Fibroblast of lung (primary cell): ENCODE measurements around the gene DPH7. TPM values are rescaled to one million over a fixed set of nuclear protein-coding genes. Genes with fewer than 3 reads are reported as not detected.

Source experiments
- DNase-seq, 2 donors: peaks; one replicate each; pipeline versions ENCODE4 v3.0.0 to v3.0.0-alpha.2; 2010; ENCODE audit warnings: low read depth in 2 of 2
- H2AFZ ChIP-seq: 2 replicates; pipeline ENCODE4 v1.5.1; 2012; ENCODE audit warnings: low read length, control low read depth, inconsistent platforms
- H3K27ac ChIP-seq: 2 replicates; pipeline ENCODE4 v1.5.1; 2011; ENCODE audit warnings: low read length, control low read depth; ENCODE audit not compliant: insufficient read depth
- H3K27me3 ChIP-seq: 2 replicates; pipeline ENCODE4 v1.5.1; 2011; ENCODE audit warnings: mild to moderate bottlenecking, low read length; ENCODE audit not compliant: control insufficient read depth, insufficient read depth
- H3K36me3 ChIP-seq: 2 replicates; pipeline ENCODE4 v1.5.1; 2011; ENCODE audit warnings: low read length; ENCODE audit not compliant: control insufficient read depth, insufficient read depth
- H3K4me1 ChIP-seq: 2 replicates; pipeline ENCODE4 v1.5.1; 2011; ENCODE audit warnings: low read length; ENCODE audit not compliant: control insufficient read depth, insufficient read depth; ENCODE audit errors: extremely low read depth
- H3K4me2 ChIP-seq: 2 replicates; pipeline ENCODE4 v1.5.1; 2011; ENCODE audit warnings: low read length, control low read depth; ENCODE audit not compliant: insufficient read depth; ENCODE audit errors: extremely low read depth
- H3K4me3 ChIP-seq, 4 experiments: fragments of 200-600 bp in 1 of 4; sonication (generic) in 1 of 4; replicated peaks in 1 of 4; 2 replicates each; pipeline ENCODE4 v1.5.1; 2011 to 2016; ENCODE audit warnings: low read length in 4 of 4, low read depth in 3 of 4, mild to moderate bottlenecking in 3 of 4, control low read depth in 2 of 4, inconsistent platforms in 1 of 4, mixed read lengths in 1 of 4; ENCODE audit not compliant: insufficient read depth in 1 of 4; ENCODE audit errors: control extremely low read depth in 1 of 4
- H3K79me2 ChIP-seq: 2 replicates; pipeline ENCODE4 v1.5.1; 2012; ENCODE audit warnings: mild to moderate bottlenecking, low read length, inconsistent platforms; ENCODE audit not compliant: control insufficient read depth, insufficient read depth
- H3K9ac ChIP-seq: 2 replicates; pipeline ENCODE4 v1.5.1; 2011; ENCODE audit warnings: mild to moderate bottlenecking, low read length, control low read depth; ENCODE audit not compliant: insufficient read depth
- H3K9me3 ChIP-seq: 2 replicates; pipeline ENCODE4 v1.5.1; 2012; ENCODE audit warnings: low read depth, low read length; ENCODE audit not compliant: control insufficient read depth, insufficient read depth
- H4K20me1 ChIP-seq: 2 replicates; pipeline ENCODE4 v1.5.1; 2011; ENCODE audit warnings: low read length; ENCODE audit not compliant: control insufficient read depth, insufficient read depth; ENCODE audit errors: extremely low read depth
- CTCF ChIP-seq, 2 donors: IDR thresholded peaks in 1 of 2; conservative IDR thresholded peaks in 1 of 2; 1 replicate in 1 of 2; 2 replicates in 1 of 2; pipeline ENCODE4 v1.5.1; 2011 to 2012; ENCODE audit warnings: low read length in 2 of 2, control low read depth in 1 of 2, inconsistent platforms in 1 of 2, low read depth in 1 of 2, mild to moderate bottlenecking in 1 of 2
- EZH2 ChIP-seq: IDR thresholded peaks from 2 replicates; pipeline ENCODE4 v1.5.1; 2012; ENCODE audit warnings: low read length, control low read depth, mild to moderate bottlenecking; ENCODE audit errors: missing control alignments
- polyA plus RNA-seq, 2 donors: library from polyadenylated mRNA; depleted of rRNA in 1 of 2; stranded (reverse) in 1 of 2; unstranded in 1 of 2; fragments of >200 nt; gene quantifications; 2 replicates each; pipeline ENCODE4 v1.2.1, GENCODE V29; 2011 to 2012; ENCODE audit warnings: missing spikeins in 1 of 2
- total RNA-seq: library from RNA; depleted of rRNA; stranded (reverse); fragments of >200 nt; gene quantifications from 2 replicates; pipeline ENCODE4 v1.2.1, GENCODE V29; 2014

The DPH7 gene
- total and polyA plus RNA-seq, 2 donors (not counting 1 experiment from before 2014, with no cell fraction given): 15.7 to 20.6 TPM

- Histone ChIP-seq H3K36me3 (peaks cover 5% of the 10 kb centered on the region), H3K4me1 (peaks cover 6% of the 10 kb centered on the region), H3K79me2 (peaks cover 4% of the 10 kb centered on the region), H3K9ac (peak within 1 kb of the TSS; percentile 53), H3K27me3 (no peaks in the 10 kb centered on the region), H3K4me3 (peak within 1 kb of the TSS; percentile 45 to 66 (median 62)), H3K9me3 (no peaks in the 10 kb centered on the region), H4K20me1 (no peaks in the 10 kb centered on the region), H3K27ac (peak within 1 kb of the TSS; percentile 50), H3K4me2 (peak within 1 kb of the TSS; percentile 54), H2AFZ (peak within 1 kb of the TSS; percentile 19)
- TF ChIP-seq EZH2: no peak
- TF ChIP-seq CTCF (conservative IDR thresholded peaks at IDR 0.05 in 1 of 2, IDR thresholded peaks at IDR 0.05 in 1 of 2; ENCODE audit: low read depth in 1 of 2, low read length in 2 of 2): no peak
- peak; percentile 60 to 75 for DNase-seq
These were observed 28.5 kb downstream of the DPH7 start, which contains the start of gene PNPLA7 for GRCh38 chr9:137550231-137550621. Gene PNPLA7, minus strand, starts transcription at chr9:137550402. Its CDS starts 205 bp downstream, at chr9:137550197.

- Histone ChIP-seq H2AFZ (no peak overlapping the region), H3K4me2 (peak overlapping the region; percentile 13), H3K4me1 (peaks cover 6% of the 10 kb centered on the region), H3K79me2 (peaks cover 4% of the 10 kb centered on the region), H3K4me3 (no peak overlapping the region), H4K20me1 (no peaks in the 10 kb centered on the region), H3K27ac (no peak overlapping the region), H3K9me3 (no peaks in the 10 kb centered on the region), H3K36me3 (no peaks in the 10 kb centered on the region), H3K27me3 (no peaks in the 10 kb centered on the region), H3K9ac (no peak overlapping the region)
- no peak for DNase-seq
- TF ChIP-seq EZH2 (no peak), CTCF (conservative IDR thresholded peaks at IDR 0.05 in 1 of 2, IDR thresholded peaks at IDR 0.05 in 1 of 2; ENCODE audit: low read depth in 1 of 2, low read length in 2 of 2) (no peak)
These were observed 30.8 kb downstream of the DPH7 start for GRCh38 chr9:137547687-137548543.

- Histone ChIP-seq H3K79me2 (no peaks in the 10 kb centered on the region), H3K9me3 (no peaks in the 10 kb centered on the region), H3K4me2 (no peak overlapping the region), H3K4me3 (no peak overlapping the region), H3K9ac (no peak overlapping the region), H3K27ac (no peak overlapping the region), H3K27me3 (no peaks in the 10 kb centered on the region), H2AFZ (no peak overlapping the region), H3K36me3 (no peaks in the 10 kb centered on the region), H4K20me1 (no peaks in the 10 kb centered on the region), H3K4me1 (peaks cover 1% of the 10 kb centered on the region)
- TF ChIP-seq EZH2 (no peak), CTCF (conservative IDR thresholded peaks at IDR 0.05 in 1 of 2, IDR thresholded peaks at IDR 0.05 in 1 of 2; ENCODE audit: low read depth in 1 of 2, low read length in 2 of 2) (no peak)
- DNase-seq: peak; percentile 14 to 32
These were observed 33.6 kb downstream of the DPH7 start for GRCh38 chr9:137545123-137545522.
